HG03439 (cell line): Measurements from ENCODE around the gene CES2.

Experiments
- ATAC-seq: cut with Tn5 transposase; IDR thresholded peaks from one replicate; pipeline ENCODE4 v1.9.1; 2021; ENCODE audit warnings: mild to moderate bottlenecking, moderate library complexity; ENCODE audit not compliant: unreplicated experiment

Gene CES2

DNA sequence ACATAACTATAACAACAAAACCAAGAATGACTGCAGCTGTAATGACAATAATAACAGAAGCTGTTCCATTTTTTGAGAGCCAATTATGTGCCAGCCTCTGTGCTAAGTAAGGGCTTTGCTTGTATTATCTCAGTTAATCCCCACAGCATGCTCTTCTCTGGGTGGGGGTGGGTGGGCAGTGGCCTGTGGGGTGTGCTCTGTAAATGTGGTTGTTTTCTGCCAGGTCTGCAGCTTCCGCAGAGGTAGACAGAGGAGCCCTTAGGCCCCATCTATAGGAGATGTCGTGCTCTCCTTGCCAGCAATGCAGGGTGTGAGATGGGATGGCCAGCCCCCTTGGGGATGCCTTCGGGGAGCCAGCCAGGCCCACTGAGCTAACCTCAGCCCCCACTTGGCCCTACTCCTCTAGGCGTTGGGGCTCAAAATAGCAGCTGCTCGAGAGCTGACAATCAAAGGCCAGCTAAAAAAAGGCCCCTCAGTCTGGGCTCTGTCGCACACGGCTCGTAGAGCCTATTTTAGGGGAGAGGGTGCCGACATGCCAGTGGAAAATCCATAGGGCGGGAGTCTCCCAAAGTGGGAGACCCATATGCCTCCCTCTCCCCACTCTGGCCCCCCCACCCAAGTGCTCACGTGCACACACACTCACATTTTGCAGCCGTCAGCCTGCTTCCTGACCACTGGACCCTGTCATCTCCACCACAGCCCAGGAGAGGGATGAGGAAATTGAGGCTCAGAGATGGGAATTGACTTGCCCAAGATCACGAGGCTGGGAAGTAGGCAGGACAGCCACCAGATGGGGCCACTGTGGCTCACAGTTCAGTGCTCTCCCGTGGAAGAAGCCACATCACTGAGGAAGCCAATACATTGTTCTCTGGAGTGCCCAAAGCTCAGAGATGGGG lies 32.4 kb upstream of the CES2 start:
- ATAC-seq, result no peak

- ATAC-seq, result no peak
Measured at GRCh38 chr16:66903544-66904427, 31.5 kb upstream of the CES2 start.

GRCh38 chr16:66904428-66904845 lies 30.9 kb upstream of the CES2 start:
- ATAC-seq, result no peak

GRCh38 chr16:66904846-66905632 lies 30.3 kb upstream of the CES2 start:
- no peak for ATAC-seq

GRCh38 chr16:66905633-66906539 lies 29.4 kb upstream of the CES2 start:
- no peak for ATAC-seq

GRCh38 chr16:66906916-66907836 lies 28.1 kb upstream of the CES2 start:
- ATAC-seq, result no peak

GRCh38 chr16:66908116-66908515 lies 27.2 kb upstream of the CES2 start:
- ATAC-seq, result no peak

GRCh38 chr16:66908762-66909559 lies 26.4 kb upstream of the CES2 start:
- no peak for ATAC-seq

- no peak for ATAC-seq
Measured at GRCh38 chr16:66910175-66910940, 25.0 kb upstream of the CES2 start.

- ATAC-seq, result no peak
Measured at GRCh38 chr16:66911112-66911511, 24.2 kb upstream of the CES2 start.

DNA sequence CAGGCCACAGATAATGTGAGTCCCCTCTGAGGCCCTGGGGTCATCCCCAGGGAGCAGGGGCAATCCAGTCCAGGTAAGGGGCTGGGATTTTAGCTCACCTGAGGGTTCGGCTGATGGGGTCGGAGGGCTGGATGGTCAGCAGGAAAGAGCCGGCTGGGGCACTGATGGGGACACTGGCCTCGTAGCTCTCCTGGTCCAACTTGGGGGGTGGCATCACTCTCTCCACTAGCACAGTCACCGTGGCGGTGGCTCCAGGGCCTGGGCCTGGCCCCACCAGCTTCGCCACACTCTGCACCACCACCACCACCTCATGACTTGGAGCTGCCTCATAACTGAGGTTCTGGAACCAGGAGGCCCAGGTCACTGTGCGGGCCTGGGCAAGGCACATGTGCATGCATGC lies 23.5 kb upstream of the CES2 start:
- no peak for ATAC-seq

DNA sequence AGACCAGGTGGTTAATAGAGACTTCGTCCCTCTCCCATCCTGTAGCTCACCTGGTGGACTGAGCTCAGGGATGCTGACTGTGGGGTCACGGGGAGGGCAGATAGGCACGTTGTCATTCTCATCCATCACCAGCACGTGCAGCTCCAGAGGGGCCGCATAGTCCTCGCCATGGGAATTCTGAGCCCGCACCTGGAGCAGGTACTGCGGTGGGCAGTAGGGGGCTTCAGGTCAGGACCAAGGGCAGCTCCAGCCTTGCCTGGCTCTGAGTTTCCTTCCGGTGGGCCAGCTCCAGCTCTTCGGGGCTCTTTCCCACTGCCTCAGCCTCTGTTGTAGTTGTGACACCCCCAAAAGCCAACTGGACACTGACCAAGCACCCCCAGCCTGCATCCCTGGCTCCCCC lies 22.2 kb upstream of the CES2 start:
- no peak for ATAC-seq

- ATAC-seq, result no peak
Measured at GRCh38 chr16:66913711-66914110, 21.6 kb upstream of the CES2 start.

DNA sequence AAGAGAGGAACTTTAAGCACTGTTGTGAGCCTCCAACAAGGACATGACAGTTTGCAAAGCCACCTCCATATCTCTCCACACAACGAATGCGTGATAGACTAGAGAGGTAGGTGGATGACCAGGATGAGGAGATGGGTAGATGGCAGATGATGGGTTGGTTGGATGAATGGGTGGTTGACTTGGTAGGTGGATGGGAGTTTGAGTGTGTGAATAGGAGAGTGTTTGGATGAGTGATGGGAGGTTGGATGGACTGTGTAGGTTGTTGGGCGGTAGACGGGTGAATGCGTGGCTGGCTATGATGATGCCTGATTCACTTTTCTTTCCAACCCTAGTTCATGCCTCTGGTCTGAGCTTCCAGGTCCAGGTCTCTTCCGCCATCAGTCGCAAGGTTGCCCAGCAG lies 20.8 kb upstream of the CES2 start:
- ATAC-seq, result no peak

DNA sequence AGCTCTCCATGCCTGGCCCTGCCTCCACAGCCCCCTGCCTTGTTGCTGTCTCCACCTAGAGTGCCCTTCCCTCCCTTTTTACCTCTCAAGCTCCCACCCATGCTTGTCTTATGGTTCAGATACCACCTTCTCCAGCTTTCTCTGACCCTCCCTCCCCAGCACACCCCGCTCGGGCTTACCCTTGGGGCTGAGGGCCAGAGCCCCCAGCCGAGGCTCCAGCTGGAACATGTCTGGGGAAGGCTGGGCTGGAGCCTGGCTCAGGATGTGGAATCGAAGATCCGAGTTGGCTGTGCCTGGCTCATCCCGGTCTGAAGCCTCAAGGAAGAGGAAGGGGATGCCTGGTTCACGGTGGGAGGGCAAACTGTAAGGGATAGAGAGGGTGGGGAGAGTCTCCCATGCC lies 20.3 kb upstream of the CES2 start:
- no peak for ATAC-seq

- no peak for ATAC-seq
Measured at GRCh38 chr16:66916518-66916917, 18.8 kb upstream of the CES2 start.

- ATAC-seq, result no peak
Measured at GRCh38 chr16:66917741-66918140, 17.6 kb upstream of the CES2 start.
